Neural cell (in vitro differentiated cells): ENCODE results near the gene ABCB10. TPM values are rescaled to one million over a fixed set of nuclear protein-coding genes. Genes with fewer than 3 reads are reported as not detected.

Experiments used
- H2AFZ ChIP-seq: fragments of 200-600, 300-800 bp; sonication (generic), shearing (Covaris generic); 2 replicates; pipeline ENCODE4 v1.6.0; 2014; ENCODE audit warnings: low read depth, mild to moderate bottlenecking, antibody characterized with exemption, low read length, moderate library complexity
- H3F3A ChIP-seq: fragments of 200-600 bp; shearing (Covaris generic); 2 replicates; pipeline ENCODE4 v1.6.1; 2016; ENCODE audit warnings: mild to moderate bottlenecking, moderate library complexity, mixed read lengths, antibody characterized with exemption, low read length; ENCODE audit not compliant: insufficient read depth, poor library complexity, severe bottlenecking
- H3K27ac ChIP-seq: fragments of 200-600, 300-800 bp; sonication (generic), shearing (Covaris generic); 2 replicates; pipeline ENCODE4 v1.5.1; 2014; ENCODE audit warnings: mild to moderate bottlenecking, low read length, moderate library complexity
- H3K27me3 ChIP-seq: fragments of 300-800, 200-600 bp; sonication (generic), shearing (Covaris generic); 2 replicates; pipeline ENCODE4 v1.6.0; 2014; ENCODE audit warnings: mild to moderate bottlenecking, low read depth, low read length, moderate library complexity; ENCODE audit not compliant: insufficient read depth
- H3K36me3 ChIP-seq: fragments of 300-800, 200-600 bp; sonication (generic), shearing (Covaris generic); 2 replicates; pipeline ENCODE4 v1.5.1; 2014; ENCODE audit warnings: mild to moderate bottlenecking, antibody characterized with exemption, low read length, moderate library complexity; ENCODE audit not compliant: insufficient read depth
- H3K4me2 ChIP-seq: fragments of 300-800, 200-600 bp; sonication (generic), shearing (Covaris generic); 2 replicates; pipeline ENCODE4 v1.6.0; 2014; ENCODE audit warnings: mild to moderate bottlenecking, low read length
- H3K4me3 ChIP-seq: fragments of 300-800, 200-600 bp; sonication (generic), shearing (Covaris generic); 2 replicates; pipeline ENCODE4 v1.5.1; 2014; ENCODE audit warnings: mild to moderate bottlenecking, low read length, moderate library complexity
- H3K79me2 ChIP-seq: fragments of 200-600 bp; shearing (Covaris generic); replicated peaks from 2 replicates; pipeline ENCODE4 v1.6.0; 2014; ENCODE audit warnings: mild to moderate bottlenecking, low read length, moderate library complexity; ENCODE audit not compliant: insufficient read depth
- H3K9ac ChIP-seq: fragments of 300-800, 200-600 bp; sonication (generic), shearing (Covaris generic); 2 replicates; pipeline ENCODE4 v1.6.1; 2016; ENCODE audit warnings: mild to moderate bottlenecking, low read length, mixed read lengths
- H3K9me2 ChIP-seq: fragments of 200-600 bp; shearing (Covaris generic); 2 replicates; pipeline ENCODE4 v1.6.1; 2016; ENCODE audit warnings: mild to moderate bottlenecking, low read length, mixed read lengths; ENCODE audit not compliant: insufficient read depth
- H3K9me3 ChIP-seq: fragments of 200-600, 300-800 bp; sonication (generic), shearing (Covaris generic); 2 replicates; pipeline ENCODE4 v1.6.1; 2016; ENCODE audit warnings: mild to moderate bottlenecking, mixed run types, low read length, moderate library complexity, mixed read lengths
- H4K20me1 ChIP-seq: fragments of 200-600 bp; shearing (Covaris generic); 2 replicates; pipeline ENCODE4 v1.6.1; 2016; ENCODE audit warnings: mild to moderate bottlenecking, mixed run types; ENCODE audit not compliant: insufficient read depth
- CTCF ChIP-seq: fragments of 450-650 bp; IDR thresholded peaks from 2 replicates; pipeline ENCODE4 v1.5.1; 2014; ENCODE audit warnings: antibody characterized with exemption, mild to moderate bottlenecking, moderate library complexity; ENCODE audit not compliant: poor library complexity, severe bottlenecking
- EP300 ChIP-seq: fragments of 450-650 bp; conservative IDR thresholded peaks from 2 replicates; pipeline ENCODE4 v1.6.1; 2014; ENCODE audit warnings: antibody characterized with exemption, mild to moderate bottlenecking, moderate library complexity; ENCODE audit not compliant: poor library complexity, severe bottlenecking
- EZH2 ChIP-seq: fragments of 200-600, 300-800 bp; shearing (Covaris generic), sonication (generic); IDR thresholded peaks from 2 replicates; pipeline ENCODE4 v1.6.1; 2014; ENCODE audit warnings: antibody characterized with exemption, low read length, borderline replicate concordance, mild to moderate bottlenecking; ENCODE audit not compliant: insufficient read depth, poor library complexity, severe bottlenecking
- MXI1 ChIP-seq: fragments of 450-650 bp; conservative IDR thresholded peaks from 2 replicates; pipeline ENCODE4 v1.6.1; 2014; ENCODE audit warnings: antibody characterized with exemption, mild to moderate bottlenecking; ENCODE audit not compliant: poor library complexity, severe bottlenecking
- POLR2AphosphoS5 ChIP-seq: IDR thresholded peaks from 2 replicates; pipeline ENCODE4 v1.6.1; 2012
- RAD21 ChIP-seq: fragments of 450-650 bp; conservative IDR thresholded peaks from 2 replicates; pipeline ENCODE4 v1.6.1; 2014; ENCODE audit warnings: antibody characterized with exemption, mild to moderate bottlenecking, moderate library complexity
- REST ChIP-seq: IDR thresholded peaks from 2 replicates; pipeline ENCODE4 v1.6.1; 2012; ENCODE audit warnings: borderline replicate concordance
- SMC3 ChIP-seq: fragments of 450-650 bp; conservative IDR thresholded peaks from 2 replicates; pipeline ENCODE4 v1.6.1; 2014; ENCODE audit warnings: antibody characterized with exemption, mild to moderate bottlenecking, moderate library complexity; ENCODE audit not compliant: poor library complexity
- TAF1 ChIP-seq: IDR thresholded peaks from 2 replicates; pipeline ENCODE4 v1.6.1; 2012; ENCODE audit warnings: low read depth
- polyA plus RNA-seq: library from polyadenylated mRNA; depleted of rRNA; stranded (reverse); fragments of >200 nt; gene quantifications from 2 replicates; pipeline ENCODE4 v1.2.3, GENCODE V29; 2014

The ABCB10 gene
- polyA plus RNA-seq, 1 donor from 2014 or later, result 31.4 TPM

- Histone ChIP-seq H2AFZ (no peak overlapping the region), H3K79me2 (no peaks in the 10 kb centered on the region), H3K27ac (no peak overlapping the region), H3K9ac (no peak overlapping the region), H3K4me2 (no peak overlapping the region), H3F3A (no peaks in the 10 kb centered on the region), H3K36me3 (no peaks in the 10 kb centered on the region), H3K4me3 (no peak overlapping the region), H3K9me3 (no peaks in the 10 kb centered on the region), H3K27me3 (no peaks in the 10 kb centered on the region), H4K20me1 (no peaks in the 10 kb centered on the region), H3K9me2 (no peaks in the 10 kb centered on the region)
- TF ChIP-seq REST, result no peak
Observed at GRCh38 chr1:229474509-229474908, 84.0 kb downstream of the ABCB10 start.

- H3K36me3 ChIP-seq, result no peaks in the 10 kb centered on the region
- no peaks in the 10 kb centered on the region for H4K20me1 ChIP-seq
- H2AFZ ChIP-seq, result no peak overlapping the region
- no peaks in the 10 kb centered on the region for H3K9me2 ChIP-seq
- H3K4me3 ChIP-seq, result no peak overlapping the region
- TF ChIP-seq EZH2, result no peak
- TF ChIP-seq EP300, result no peak
- TF ChIP-seq RAD21, result no peak
- TF ChIP-seq MXI1, result no peak
- no peak for TF ChIP-seq TAF1
- TF ChIP-seq CTCF, result no peak
- no peak for TF ChIP-seq REST
- no peak for TF ChIP-seq SMC3
- TF ChIP-seq POLR2AphosphoS5, result no peak
- no peak overlapping the region for H3K4me2 ChIP-seq
- H3F3A ChIP-seq, result no peaks in the 10 kb centered on the region
- no peaks in the 10 kb centered on the region for H3K27me3 ChIP-seq
- no peak overlapping the region for H3K27ac ChIP-seq
- H3K9ac ChIP-seq, result no peak overlapping the region
- no peaks in the 10 kb centered on the region for H3K9me3 ChIP-seq
- H3K79me2 ChIP-seq, result no peaks in the 10 kb centered on the region
Observed at GRCh38 chr1:229471175-229471574, 87.3 kb downstream of the ABCB10 start.
